GM12891 (cell line): ENCODE measurements around the gene PIP4K2C.

Experiments
- DNase-seq: peaks from one replicate; pipeline ENCODE4 v3.0.0; 2011; ENCODE audit warnings: low spot score; ENCODE audit not compliant: insufficient read length
- FAIRE-seq: peaks from 2 replicates; lab custom pipeline; 2011; peaks lifted over from hg19 to GRCh38; lab: Jason Lieb, UNC
- PAX5 ChIP-seq: IDR thresholded peaks from 2 replicates; pipeline ENCODE4 v1.6.1; 2011; ENCODE audit warnings: low read length, moderate library complexity, mild to moderate bottlenecking; ENCODE audit not compliant: insufficient read depth, severe bottlenecking
- POLR2A ChIP-seq: IDR thresholded peaks from 2 replicates; pipeline ENCODE4 v1.6.1; 2011; ENCODE audit warnings: low read depth, low read length, control low read depth
- POLR2AphosphoS5 ChIP-seq: IDR thresholded peaks from 2 replicates; pipeline ENCODE4 v1.6.1; 2011; ENCODE audit warnings: low read depth, low read length, control low read depth
- POU2F2 ChIP-seq: IDR thresholded peaks from 2 replicates; pipeline ENCODE4 v1.6.1; 2011; ENCODE audit warnings: low read depth, mild to moderate bottlenecking, control low read depth, low read length, moderate library complexity
- SPI1 ChIP-seq: IDR thresholded peaks from 2 replicates; pipeline ENCODE4 v1.6.1; 2011; ENCODE audit warnings: low read depth, low read length, control low read depth
- TAF1 ChIP-seq: IDR thresholded peaks from 2 replicates; pipeline ENCODE4 v1.6.1; 2011; ENCODE audit warnings: low read depth, low read length, control low read depth

PIP4K2C gene

DNA sequence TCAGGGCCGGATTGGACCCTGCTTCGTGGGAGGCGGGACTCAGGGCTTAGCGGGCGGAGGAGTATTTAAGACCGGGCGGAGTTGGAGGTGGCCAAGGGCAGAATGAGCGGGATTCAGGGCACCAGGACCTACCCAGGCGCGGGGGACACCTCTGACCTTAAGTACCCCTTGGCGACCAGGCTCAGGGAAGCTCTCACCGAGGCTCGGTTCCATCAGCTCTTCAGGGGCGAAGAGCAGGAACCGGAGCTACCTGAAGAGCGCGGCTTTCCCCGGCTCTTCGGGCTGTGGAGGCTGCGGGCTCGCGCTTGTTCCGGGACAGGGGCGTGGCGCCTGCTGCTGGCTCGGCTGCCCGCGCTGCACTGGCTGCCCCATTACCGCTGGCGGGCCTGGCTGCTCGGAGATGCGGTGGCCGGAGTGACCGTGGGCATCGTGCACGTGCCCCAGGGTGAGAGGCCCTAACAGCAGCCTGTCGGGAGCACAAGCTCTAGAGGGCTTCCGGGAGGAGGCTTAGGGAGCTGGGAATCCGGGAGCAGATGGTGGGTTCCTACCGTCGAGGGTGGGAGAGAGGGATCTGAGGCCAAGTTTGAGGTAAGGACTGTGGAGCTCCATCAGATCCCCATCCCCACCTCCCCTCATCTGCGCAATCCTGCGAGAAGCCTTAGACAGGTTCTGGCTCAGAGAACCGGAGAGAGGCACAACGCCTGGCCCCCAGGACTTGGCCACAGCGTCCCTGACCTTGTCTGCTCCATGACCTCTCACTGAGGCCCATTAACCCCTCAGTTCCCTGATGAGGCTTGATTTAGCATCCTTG is 28.6 kb downstream of the PIP4K2C start:
- DNase-seq (no peak), FAIRE-seq (no peak)
- TF ChIP-seq TAF1 (no peak), PAX5 (no peak), POLR2A (no peak), POU2F2 (no peak), POLR2AphosphoS5 (no peak), SPI1 (no peak)

DNA sequence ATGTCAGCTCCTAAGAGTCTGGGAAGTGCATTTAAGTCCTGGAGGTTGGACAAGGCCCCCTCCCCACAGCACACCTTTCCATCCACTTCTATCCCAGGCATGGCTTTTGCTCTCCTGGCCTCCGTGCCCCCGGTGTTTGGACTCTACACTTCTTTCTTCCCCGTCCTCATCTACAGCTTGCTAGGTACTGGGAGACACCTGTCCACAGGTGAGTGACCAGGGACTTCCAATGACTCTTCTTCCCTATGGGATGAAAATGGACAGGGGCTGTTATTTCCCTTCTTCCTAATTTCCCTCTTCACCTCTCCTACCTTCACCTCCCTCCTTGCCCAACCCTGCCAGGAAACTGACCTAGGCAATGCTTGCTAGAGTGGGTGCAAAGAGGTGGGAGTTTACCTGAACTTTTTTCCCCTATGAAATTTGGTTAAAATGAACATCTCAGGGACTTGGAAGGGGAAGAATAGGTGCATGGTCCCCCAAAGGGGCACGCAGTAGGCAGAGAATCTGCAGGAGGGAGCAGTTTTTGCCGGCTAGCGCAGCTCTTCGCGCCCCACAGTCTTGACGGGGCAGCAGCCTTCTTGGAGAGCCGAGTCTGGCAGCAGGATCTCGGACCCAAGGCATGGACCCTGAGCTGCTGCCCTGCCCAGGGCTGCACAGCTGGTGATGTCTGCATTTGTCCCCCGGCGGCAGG is 29.4 kb downstream of the PIP4K2C start:
- no peak for DNase-seq
- no peak for FAIRE-seq
- TF ChIP-seq POLR2AphosphoS5 (no peak), PAX5 (no peak), TAF1 (no peak), POLR2A (no peak), SPI1 (no peak), POU2F2 (no peak)

DNA sequence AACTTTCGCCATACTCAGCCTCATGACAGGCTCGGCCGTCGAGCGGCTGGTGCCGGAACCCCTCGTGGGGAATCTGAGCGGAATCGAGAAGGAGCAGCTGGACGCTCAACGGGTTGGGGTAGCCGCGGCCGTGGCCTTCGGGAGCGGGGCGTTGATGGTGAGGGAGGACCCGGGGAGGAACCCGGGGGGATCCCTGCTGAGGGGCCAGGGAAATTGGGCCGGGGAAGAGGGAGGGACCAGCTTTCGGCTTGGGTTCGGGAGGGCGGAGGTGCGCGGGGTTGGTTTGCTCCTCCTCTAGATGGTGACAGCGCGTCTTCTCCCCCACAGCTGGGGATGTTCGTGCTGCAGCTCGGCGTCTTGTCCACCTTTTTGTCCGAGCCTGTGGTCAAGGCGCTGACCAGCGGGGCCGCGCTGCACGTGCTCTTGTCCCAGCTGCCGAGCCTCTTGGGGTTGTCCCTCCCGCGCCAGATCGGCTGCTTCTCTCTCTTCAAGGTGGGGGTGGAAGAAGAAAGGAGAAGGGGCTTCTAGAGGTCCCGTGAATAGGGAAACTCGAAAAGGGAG is 30.0 kb downstream of the PIP4K2C start:
- TF ChIP-seq TAF1 (no peak), PAX5 (no peak), POLR2A (no peak), POU2F2 (no peak), SPI1 (no peak), POLR2AphosphoS5 (no peak)
- DNase-seq (no peak), FAIRE-seq (no peak)

DNA sequence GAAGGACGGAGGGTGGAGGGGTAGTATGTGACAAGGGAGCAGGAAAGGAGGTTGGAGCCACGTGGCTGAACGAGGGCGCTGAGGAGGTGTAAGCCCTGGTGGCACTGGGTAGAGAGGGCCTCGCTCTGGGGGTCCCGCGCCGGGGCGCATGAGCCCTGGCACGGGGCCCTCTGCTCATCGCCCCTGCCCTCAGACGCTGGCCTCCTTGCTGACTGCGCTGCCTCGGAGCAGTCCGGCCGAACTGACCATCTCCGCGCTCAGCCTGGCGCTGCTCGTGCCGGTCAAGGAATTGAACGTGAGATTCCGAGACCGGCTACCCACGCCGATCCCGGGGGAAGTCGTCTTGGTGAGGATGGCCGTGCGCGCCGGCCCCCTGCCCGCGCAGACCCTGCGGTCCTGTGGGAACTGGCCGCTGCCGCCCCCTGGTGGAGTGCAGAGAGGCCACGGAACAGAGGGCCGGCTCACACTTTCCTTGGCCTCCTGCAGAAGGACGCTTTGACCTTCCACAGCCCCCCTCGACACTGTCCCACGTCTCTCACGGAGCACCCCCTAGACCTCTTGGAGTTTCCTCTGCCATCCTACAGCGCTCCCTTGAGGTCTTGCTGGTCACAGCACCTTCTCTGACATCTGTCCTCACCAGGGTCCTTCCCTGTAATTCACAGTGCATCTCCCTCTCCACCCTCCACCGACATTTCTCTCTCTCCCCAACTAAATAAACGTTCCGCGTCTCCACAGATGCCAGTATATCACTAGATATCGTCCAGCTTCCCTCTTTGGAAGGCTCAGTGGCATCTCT is 30.7 kb downstream of the PIP4K2C start:
- FAIRE-seq, result peak; percentile 76
- peak; percentile 76 for DNase-seq
- TF ChIP-seq POLR2AphosphoS5 (no peak), TAF1 (no peak), POLR2A (no peak)

DNA sequence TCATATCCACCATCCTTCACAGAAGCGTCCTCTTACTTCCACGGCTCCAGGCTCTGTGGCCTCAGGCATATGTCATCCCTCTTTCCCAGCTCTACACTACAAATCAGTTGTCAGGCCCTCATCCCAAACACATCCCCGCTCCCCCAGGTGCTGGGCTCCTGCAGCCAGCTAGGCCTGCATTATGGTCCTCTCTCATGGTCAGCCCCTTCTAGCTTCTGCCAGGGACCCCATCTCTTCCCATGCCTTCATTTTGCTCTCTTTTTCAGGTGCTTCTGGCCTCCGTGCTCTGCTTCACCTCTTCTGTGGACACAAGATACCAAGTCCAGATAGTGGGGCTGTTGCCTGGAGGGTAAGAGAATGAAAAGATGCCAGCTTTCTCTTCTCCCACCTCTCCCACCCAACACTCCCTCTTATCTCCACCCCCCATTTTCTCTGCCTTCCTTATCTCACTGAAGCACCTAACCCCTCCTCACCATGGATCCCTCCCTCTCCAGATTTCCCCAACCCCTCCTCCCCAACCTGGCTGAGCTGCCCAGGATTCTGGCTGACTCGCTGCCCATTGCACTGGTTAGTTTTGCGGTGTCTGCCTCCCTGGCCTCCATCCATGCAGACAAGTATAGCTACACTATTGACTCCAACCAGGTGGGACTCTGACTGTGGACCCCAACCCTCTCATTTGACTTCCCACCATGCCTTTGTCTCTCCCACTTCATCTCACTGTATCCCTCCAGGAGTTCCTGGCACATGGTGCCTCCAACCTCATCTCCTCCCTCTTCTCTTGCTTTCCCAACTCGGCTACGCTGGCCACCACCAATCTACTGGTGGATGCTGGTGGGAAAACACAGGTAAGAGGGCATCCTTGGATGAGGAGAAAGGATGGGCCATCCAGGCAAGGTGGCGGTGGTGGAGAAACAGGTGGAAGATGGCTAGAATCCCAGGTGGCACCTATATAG is 31.6 kb downstream of the PIP4K2C start:
- FAIRE-seq (no peak), DNase-seq (no peak)
- no peak for TF ChIP-seq POLR2AphosphoS5
- TF ChIP-seq PAX5, result no peak
- no peak for TF ChIP-seq POU2F2
- no peak for TF ChIP-seq SPI1
- no peak for TF ChIP-seq POLR2A
- no peak for TF ChIP-seq TAF1

DNA sequence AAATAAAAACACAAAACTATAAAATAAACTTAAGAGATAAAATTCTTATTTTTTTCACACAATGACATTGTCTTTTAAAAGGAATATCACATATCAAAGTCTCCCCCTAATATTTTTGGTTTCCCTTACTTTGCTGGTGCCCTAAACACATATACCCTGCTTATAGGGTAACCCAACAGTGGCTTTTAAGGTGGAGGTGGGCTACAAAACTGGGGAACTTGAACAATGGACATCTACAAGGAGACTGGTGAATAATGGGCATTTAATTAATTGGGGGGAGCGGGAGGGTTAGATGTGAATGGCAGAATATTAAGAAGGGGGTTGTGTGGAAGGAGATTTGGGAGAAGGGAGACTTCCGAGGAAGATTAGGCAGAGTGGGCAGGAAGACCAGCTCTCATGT is 32.4 kb downstream of the PIP4K2C start:
- FAIRE-seq (no peak), DNase-seq (no peak)
- TF ChIP-seq POLR2A (no peak), POU2F2 (no peak), TAF1 (no peak)

DNA sequence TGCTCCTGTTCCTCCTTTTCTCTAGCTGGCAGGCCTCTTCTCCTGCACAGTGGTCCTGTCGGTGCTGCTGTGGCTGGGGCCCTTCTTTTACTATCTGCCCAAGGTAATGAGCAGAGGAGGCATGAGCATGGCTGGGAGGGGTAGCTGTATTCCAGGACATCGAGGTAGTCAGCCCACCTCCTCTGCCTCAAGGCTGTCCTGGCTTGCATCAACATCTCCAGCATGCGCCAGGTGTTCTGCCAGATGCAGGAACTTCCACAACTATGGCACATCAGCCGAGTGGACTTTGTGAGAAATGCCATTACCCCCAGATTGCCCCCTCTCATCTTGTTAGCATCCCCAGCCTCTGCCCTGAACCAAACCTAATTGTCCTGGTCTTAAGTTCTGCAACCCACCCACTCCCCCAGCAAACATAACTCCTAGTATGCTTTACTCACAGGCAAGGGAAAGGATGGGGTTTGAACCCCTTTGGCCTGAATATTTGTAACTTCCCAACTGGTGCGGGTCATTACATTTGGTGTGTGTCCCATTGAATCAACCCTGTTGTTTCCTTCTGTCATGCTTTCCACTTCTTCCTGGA is 32.9 kb downstream of the PIP4K2C start:
- DNase-seq (no peak), FAIRE-seq (no peak)
- TF ChIP-seq SPI1 (no peak), POU2F2 (no peak), POLR2AphosphoS5 (no peak), PAX5 (no peak), TAF1 (no peak), POLR2A (no peak)

DNA sequence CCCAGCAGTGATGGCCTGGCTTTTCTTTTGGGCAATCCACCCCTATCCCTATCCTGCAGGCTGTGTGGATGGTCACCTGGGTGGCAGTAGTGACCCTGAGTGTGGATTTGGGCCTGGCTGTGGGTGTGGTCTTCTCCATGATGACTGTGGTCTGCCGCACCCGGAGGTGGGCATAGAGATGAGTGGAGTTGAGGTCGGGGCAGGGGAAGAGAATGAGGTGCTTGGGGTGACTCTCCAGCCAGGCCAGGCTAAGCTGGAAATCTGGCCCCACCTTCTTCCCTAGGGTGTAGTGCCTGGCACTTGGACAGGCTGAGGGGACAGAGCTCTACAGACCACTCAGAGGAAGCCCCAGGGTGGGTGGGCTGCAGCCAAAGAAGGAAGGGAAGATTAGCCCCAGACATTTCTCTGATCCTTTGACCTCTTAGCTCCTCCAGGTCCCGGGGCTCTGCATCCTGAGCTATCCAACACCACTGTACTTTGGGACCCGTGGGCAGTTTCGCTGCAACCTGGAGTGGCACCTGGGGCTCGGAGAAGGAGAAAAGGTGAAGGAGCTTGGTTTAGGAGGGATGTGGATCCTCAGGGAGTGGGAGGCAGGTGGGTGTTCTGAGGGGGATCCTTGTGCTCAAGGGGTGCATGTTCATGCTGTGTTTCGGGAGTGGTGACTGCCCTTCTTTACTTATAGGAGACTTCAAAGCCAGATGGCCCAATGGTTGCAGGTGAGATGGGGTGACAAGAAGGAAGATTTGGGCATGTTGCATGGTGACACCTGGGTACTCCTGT is 33.6 kb downstream of the PIP4K2C start:
- DNase-seq (no peak), FAIRE-seq (no peak)
- TF ChIP-seq SPI1 (no peak), PAX5 (no peak), POLR2AphosphoS5 (no peak), POLR2A (no peak), POU2F2 (no peak), TAF1 (no peak)
